HepG2 (cell line): Measurements from ENCODE around the gene MAPKAPK3. TPM values are rescaled to one million over a fixed set of nuclear protein-coding genes. Genes with fewer than 3 reads are reported as not detected.

Experiments used
- ATF1 ChIP-seq: IDR thresholded peaks from 2 replicates; pipeline ENCODE4 v1.6.1; 2016; ENCODE audit warnings: mild to moderate bottlenecking, control low read depth
- MIXL1 ChIP-seq: IDR thresholded peaks from 2 replicates; pipeline ENCODE4 v1.6.1; 2016
- NFIC ChIP-seq: IDR thresholded peaks from 2 replicates; pipeline ENCODE4 v1.6.1; 2012; ENCODE audit warnings: mild to moderate bottlenecking, low read length, inconsistent platforms
- ONECUT2 ChIP-seq: sonication (generic); formaldehyde crosslinking; IDR thresholded peaks from 2 replicates; pipeline ENCODE4 v1.4.0; 2020; ENCODE audit warnings: missing genetic modification reagents
- PAF1 ChIP-seq: IDR thresholded peaks from 2 replicates; pipeline ENCODE4 v1.6.1; 2016; ENCODE audit warnings: missing genetic modification reagents, missing compliant biosample characterization
- POLR2AphosphoS5 ChIP-seq: IDR thresholded peaks from 2 replicates; pipeline ENCODE4 v1.6.1; 2012; ENCODE audit warnings: low read depth, low read length
- RFXANK ChIP-seq: IDR thresholded peaks from 2 replicates; pipeline ENCODE4 v1.6.1; 2016
- SP1 ChIP-seq, 2 experiments: fragments of 450-650 bp in 1 of 2; sonication (generic) in 1 of 2; formaldehyde crosslinking in 1 of 2; IDR thresholded peaks; 2 replicates each; pipeline versions ENCODE4 v1.4.0 to v1.6.1; 2016 to 2020; ENCODE audit warnings: missing genetic modification reagents in 1 of 2
- YY1 ChIP-seq: IDR thresholded peaks from 2 replicates; pipeline ENCODE4 v1.6.1; 2011; ENCODE audit warnings: low read length, low read depth, moderate library complexity, mild to moderate bottlenecking; ENCODE audit not compliant: insufficient read depth, insufficient replicate concordance
- ZNF260 ChIP-seq: sonication (generic); formaldehyde crosslinking; IDR thresholded peaks from 2 replicates; pipeline ENCODE4 v1.4.0; 2020; ENCODE audit warnings: missing genetic modification reagents, low read depth, mild to moderate bottlenecking, borderline replicate concordance
- ZNF382 ChIP-seq: sonication (generic); formaldehyde crosslinking; IDR thresholded peaks from 2 replicates; pipeline ENCODE4 v1.5.0; 2020; ENCODE audit warnings: missing genetic modification reagents, mild to moderate bottlenecking, borderline replicate concordance
- ZNF451 ChIP-seq: sonication (generic); formaldehyde crosslinking; IDR thresholded peaks from 2 replicates; pipeline ENCODE4 v1.5.0; 2020; ENCODE audit warnings: mild to moderate bottlenecking, missing genetic modification reagents
- ZNF782 ChIP-seq: sonication (generic); formaldehyde crosslinking; IDR thresholded peaks from 2 replicates; pipeline ENCODE4 v1.4.0; 2020; ENCODE audit warnings: missing genetic modification reagents, mild to moderate bottlenecking, borderline replicate concordance
- polyA plus RNA-seq, 8 experiments: library from polyadenylated mRNA; depleted of rRNA in 3 of 8; stranded (reverse) in 7 of 8; unstranded in 1 of 8; fragments of >200 nt; fragmentation: Illumina TruSeq in 4 of 8; extraction: Trizol in 4 of 8; gene quantifications; 2 replicates each; pipeline versions ENCODE4 v1.2.1 to v1.2.3, GENCODE V29; 2011 to 2016; ENCODE audit warnings: low read depth in 4 of 8, missing spikeins in 1 of 8, mixed read lengths in 1 of 8; ENCODE audit not compliant: insufficient read depth in 1 of 8
- total RNA-seq, 5 experiments: library from RNA; depleted of rRNA; stranded (reverse); fragments of >200 nt; fragmentation: Illumina TruSeq; extraction: Trizol; gene quantifications; 2 replicates each; pipeline ENCODE4 v1.2.3, GENCODE V29; 2016; ENCODE audit warnings: low read depth in 1 of 5
- TF ChIP-seq, protein P1 (sequence below): sonication (generic); formaldehyde crosslinking; IDR thresholded peaks from 2 replicates; pipeline ENCODE4 v1.4.0; 2020; ENCODE audit warnings: missing genetic modification reagents
- TF ChIP-seq, protein P2 (sequence below): sonication (generic); formaldehyde crosslinking; IDR thresholded peaks from 2 replicates; pipeline ENCODE4 v1.8.1; 2023; ENCODE audit warnings: missing genetic modification reagents, inconsistent platforms, borderline replicate concordance
- TF ChIP-seq, protein P3 (sequence below): sonication (generic); formaldehyde crosslinking; IDR thresholded peaks from 2 replicates; pipeline ENCODE4 v1.8.0; 2022; ENCODE audit warnings: low read depth, missing genetic modification reagents
- TF ChIP-seq, protein P4 (sequence below): sonication (generic); formaldehyde crosslinking; IDR thresholded peaks from 2 replicates; pipeline ENCODE4 v1.8.0; 2022; ENCODE audit warnings: missing genetic modification reagents, low read depth, mild to moderate bottlenecking, borderline replicate concordance
- TF ChIP-seq, protein P5 (sequence below): sonication (generic); formaldehyde crosslinking; IDR thresholded peaks from 2 replicates; pipeline ENCODE4 v1.8.1; 2023; ENCODE audit warnings: mild to moderate bottlenecking, missing genetic modification reagents
- TF ChIP-seq, protein P6 (sequence below): sonication (generic); formaldehyde crosslinking; IDR thresholded peaks from 2 replicates; pipeline ENCODE4 v1.4.0; 2020; ENCODE audit warnings: mild to moderate bottlenecking, missing genetic modification reagents

The MAPKAPK3 gene
- total and polyA plus RNA-seq, 2 of the 13 experiments (the other 11 are each of a cell fraction or from before 2014, with no cell fraction given) = 39.9 to 41.2 TPM

DNA sequence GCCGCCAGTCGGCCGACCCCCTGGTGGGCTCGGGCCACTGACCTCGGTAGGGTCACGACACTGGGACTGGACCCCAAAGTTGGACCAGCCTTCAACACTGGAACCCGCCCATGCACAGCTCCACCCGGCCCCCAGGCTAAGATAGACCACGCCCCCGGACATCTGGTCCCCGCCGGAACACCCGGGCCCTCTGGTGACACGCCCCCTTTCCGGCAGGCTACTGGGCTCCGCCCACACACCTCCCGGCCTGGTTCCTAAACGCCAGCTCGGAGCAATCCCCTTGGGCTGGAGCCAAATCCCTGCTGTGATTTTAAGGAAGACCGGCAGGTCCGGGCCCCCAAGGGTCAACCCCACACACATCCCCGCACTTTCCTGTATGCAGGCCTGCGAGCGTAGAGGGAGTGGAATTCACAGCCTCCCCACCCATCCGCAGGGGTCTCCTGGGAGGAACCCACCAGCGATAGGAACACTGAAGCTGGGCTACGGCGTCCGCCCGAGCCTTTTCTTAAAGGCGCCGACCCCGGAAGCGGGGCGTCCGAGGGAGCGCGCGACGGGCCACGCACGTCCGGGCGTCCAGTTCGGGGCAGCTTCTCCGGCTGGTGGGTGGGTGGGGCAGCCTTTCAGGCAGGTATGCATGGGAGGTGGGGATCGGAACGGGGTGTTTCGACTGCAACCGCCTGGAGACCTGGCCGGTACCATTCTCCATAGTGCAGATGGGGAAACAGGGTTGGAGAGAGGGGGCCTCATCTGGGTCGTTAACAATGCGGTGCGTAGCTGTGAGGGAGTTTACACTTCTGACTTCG is 47.8 kb upstream of the MAPKAPK3 start, which contains the start of gene HEMK1 (continued):
- TF ChIP-seq, protein P1, sequence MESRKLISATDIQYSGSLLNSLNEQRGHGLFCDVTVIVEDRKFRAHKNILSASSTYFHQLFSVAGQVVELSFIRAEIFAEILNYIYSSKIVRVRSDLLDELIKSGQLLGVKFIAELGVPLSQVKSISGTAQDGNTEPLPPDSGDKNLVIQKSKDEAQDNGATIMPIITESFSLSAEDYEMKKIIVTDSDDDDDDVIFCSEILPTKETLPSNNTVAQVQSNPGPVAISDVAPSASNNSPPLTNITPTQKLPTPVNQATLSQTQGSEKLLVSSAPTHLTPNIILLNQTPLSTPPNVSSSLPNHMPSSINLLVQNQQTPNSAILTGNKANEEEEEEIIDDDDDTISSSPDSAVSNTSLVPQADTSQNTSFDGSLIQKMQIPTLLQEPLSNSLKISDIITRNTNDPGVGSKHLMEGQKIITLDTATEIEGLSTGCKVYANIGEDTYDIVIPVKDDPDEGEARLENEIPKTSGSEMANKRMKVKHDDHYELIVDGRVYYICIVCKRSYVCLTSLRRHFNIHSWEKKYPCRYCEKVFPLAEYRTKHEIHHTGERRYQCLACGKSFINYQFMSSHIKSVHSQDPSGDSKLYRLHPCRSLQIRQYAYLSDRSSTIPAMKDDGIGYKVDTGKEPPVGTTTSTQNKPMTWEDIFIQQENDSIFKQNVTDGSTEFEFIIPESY (CRISPR knock-in tag) = 0 out of 2 replicates have a peak, but pooled peaks have one; percentile 34
- no peak for TF ChIP-seq NFIC
- TF ChIP-seq ZNF451 (CRISPR knock-in tag) = peak; percentile 9; the same call in 1 of the 2 replicates
- TF ChIP-seq, protein P2, sequence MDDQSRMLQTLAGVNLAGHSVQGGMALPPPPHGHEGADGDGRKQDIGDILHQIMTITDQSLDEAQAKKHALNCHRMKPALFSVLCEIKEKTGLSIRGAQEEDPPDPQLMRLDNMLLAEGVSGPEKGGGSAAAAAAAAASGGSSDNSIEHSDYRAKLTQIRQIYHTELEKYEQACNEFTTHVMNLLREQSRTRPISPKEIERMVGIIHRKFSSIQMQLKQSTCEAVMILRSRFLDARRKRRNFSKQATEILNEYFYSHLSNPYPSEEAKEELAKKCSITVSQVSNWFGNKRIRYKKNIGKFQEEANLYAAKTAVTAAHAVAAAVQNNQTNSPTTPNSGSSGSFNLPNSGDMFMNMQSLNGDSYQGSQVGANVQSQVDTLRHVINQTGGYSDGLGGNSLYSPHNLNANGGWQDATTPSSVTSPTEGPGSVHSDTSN = no peak
- no peak for TF ChIP-seq PAF1 (CRISPR knock-in tag)
- peak; percentile 93 for TF ChIP-seq ATF1 (CRISPR knock-in tag)
- no peak for TF ChIP-seq ONECUT2
- no peak for TF ChIP-seq MIXL1
- peak; percentile 23; the same call in 1 of the 2 replicates for TF ChIP-seq RFXANK (CRISPR knock-in tag)
- TF ChIP-seq, protein P3, sequence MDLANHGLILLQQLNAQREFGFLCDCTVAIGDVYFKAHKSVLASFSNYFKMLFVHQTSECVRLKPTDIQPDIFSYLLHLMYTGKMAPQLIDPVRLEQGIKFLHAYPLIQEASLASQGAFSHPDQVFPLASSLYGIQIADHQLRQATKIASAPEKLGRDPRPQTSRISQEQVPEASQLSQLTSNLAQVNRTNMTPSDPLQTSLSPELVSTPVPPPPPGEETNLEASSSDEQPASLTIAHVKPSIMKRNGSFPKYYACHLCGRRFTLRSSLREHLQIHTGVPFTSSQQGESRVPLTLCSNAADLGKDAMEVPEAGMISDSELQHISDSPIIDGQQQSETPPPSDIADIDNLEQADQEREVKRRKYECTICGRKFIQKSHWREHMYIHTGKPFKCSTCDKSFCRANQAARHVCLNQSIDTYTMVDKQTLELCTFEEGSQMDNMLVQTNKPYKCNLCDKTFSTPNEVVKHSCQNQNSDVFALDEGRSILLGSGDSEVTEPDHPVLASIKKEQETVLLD (CRISPR knock-in tag) = peak; percentile 83; the same call in 1 of the 2 replicates
- TF ChIP-seq, protein P4, sequence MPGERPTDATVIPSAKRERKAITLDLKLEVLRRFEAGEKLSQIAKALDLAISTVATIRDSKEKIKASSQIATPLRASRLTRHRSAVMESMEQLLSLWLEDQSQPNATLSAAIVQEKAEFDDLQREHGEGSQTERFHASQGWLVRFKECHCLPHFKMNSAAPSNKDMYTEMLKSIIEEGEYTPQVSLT = 0 out of 2 replicates have a peak, but pooled peaks have one; percentile 24
- peak; percentile 63 for TF ChIP-seq YY1
- no peak for TF ChIP-seq SP1 (IDR thresholded peaks at IDR 0.05)
- TF ChIP-seq SP1 (CRISPR knock-in tag; IDR thresholded peaks at IDR 0.05) = no peak; the same call in none of the 2 replicates
- peak; percentile 29; the same call in 1 of the 2 replicates for TF ChIP-seq ZNF782
- TF ChIP-seq, protein P5, sequence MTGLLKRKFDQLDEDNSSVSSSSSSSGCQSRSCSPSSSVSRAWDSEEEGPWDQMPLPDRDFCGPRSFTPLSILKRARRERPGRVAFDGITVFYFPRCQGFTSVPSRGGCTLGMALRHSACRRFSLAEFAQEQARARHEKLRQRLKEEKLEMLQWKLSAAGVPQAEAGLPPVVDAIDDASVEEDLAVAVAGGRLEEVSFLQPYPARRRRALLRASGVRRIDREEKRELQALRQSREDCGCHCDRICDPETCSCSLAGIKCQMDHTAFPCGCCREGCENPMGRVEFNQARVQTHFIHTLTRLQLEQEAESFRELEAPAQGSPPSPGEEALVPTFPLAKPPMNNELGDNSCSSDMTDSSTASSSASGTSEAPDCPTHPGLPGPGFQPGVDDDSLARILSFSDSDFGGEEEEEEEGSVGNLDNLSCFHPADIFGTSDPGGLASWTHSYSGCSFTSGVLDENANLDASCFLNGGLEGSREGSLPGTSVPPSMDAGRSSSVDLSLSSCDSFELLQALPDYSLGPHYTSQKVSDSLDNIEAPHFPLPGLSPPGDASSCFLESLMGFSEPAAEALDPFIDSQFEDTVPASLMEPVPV = no peak
- TF ChIP-seq ZNF260 = no peak
- TF ChIP-seq POLR2AphosphoS5 = peak; percentile 39
- no peak for TF ChIP-seq ZNF382
- TF ChIP-seq, protein P6, sequence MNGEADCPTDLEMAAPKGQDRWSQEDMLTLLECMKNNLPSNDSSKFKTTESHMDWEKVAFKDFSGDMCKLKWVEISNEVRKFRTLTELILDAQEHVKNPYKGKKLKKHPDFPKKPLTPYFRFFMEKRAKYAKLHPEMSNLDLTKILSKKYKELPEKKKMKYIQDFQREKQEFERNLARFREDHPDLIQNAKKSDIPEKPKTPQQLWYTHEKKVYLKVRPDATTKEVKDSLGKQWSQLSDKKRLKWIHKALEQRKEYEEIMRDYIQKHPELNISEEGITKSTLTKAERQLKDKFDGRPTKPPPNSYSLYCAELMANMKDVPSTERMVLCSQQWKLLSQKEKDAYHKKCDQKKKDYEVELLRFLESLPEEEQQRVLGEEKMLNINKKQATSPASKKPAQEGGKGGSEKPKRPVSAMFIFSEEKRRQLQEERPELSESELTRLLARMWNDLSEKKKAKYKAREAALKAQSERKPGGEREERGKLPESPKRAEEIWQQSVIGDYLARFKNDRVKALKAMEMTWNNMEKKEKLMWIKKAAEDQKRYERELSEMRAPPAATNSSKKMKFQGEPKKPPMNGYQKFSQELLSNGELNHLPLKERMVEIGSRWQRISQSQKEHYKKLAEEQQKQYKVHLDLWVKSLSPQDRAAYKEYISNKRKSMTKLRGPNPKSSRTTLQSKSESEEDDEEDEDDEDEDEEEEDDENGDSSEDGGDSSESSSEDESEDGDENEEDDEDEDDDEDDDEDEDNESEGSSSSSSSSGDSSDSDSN (CRISPR knock-in tag) = peak; percentile 74
